ENCODE data around the gene ITFG2. TPM values are rescaled to one million over a fixed set of nuclear protein-coding genes. Genes with fewer than 3 reads are reported as not detected.

Gene ITFG2
- total RNA-seq, 1 experiment from 2014 or later = 23.9 TPM

DNA sequence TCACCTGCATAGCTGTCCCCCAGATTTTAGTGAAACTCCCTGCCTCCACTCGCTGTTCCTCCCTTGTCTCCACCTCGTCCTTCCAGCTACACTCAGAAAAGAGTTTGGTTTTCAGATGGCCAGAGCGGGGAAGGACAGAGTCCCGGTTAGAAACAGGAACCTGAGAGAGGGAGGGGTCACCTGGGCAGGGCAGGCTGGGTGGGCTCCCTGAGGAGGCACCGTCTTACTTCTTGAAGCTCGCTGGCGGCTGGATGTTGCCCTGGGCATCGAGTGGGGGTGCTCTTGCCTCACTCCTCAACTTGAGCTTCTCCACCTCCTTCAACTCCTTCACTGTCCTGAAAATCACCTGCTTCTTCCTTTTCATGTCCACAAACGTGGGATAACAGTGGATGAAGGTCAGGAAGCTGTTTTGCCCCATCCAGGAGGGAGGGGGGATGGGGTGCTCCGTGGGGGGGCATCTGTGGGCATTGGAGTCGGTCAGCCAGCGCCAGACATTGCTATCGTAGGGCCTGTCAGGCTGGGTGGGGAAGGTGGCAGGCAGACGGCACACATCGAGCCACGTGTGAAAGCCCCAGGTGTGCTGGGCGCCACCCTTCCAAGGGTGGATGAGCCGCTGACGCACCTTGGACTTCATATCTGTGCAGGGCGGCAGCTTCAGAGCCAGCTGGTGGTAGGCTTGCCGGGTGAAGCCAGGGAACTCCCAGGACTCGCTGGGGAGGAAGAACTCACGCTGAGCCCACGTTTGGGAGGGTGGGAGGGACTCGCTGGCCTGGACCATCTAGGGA lies 42.4 kb downstream of the ITFG2 start:
- Mint-ChIP-seq H3K36me3 (peaks cover 15% of the 10 kb centered on the region), H3K9me3 (no peaks in the 10 kb centered on the region), H3K27me3 (ENCODE audit: low read depth) (no peaks in the 10 kb centered on the region; the same call in 1 of the 2 replicates), H3K27ac (no peak overlapping the region), H3K4me1 (peaks cover 3% of the 10 kb centered on the region; the same call in 1 of the 2 replicates), H3K4me3 (no peak overlapping the region)
- TF ChIP-seq CBFB (CRISPR knock-in tag; IDR thresholded peaks at IDR 0.05; ENCODE audit: low read depth) (no peak), GRHL2 (CRISPR knock-in tag; IDR thresholded peaks at IDR 0.05; ENCODE audit: insufficient replicate concordance, severe bottlenecking) (no peak), SP1 (CRISPR knock-in tag; conservative IDR thresholded peaks at IDR 0.05) (no peak), ZNF232 (CRISPR knock-in tag; IDR thresholded peaks at IDR 0.05) (no peak), ELF4 (CRISPR knock-in tag; IDR thresholded peaks at IDR 0.05; ENCODE audit: low read depth) (no peak), TCF7 (CRISPR knock-in tag; IDR thresholded peaks at IDR 0.05; ENCODE audit: low read depth) (no peak), ZNF396 (CRISPR knock-in tag; IDR thresholded peaks at IDR 0.05; ENCODE audit: borderline replicate concordance) (no peak), ETV6 (CRISPR knock-in tag; IDR thresholded peaks at IDR 0.05) (no peak), SMAD3 (CRISPR knock-in tag; IDR thresholded peaks at IDR 0.05; ENCODE audit: borderline replicate concordance) (no peak), ZNF317 (CRISPR knock-in tag; IDR thresholded peaks at IDR 0.05; ENCODE audit: borderline replicate concordance, low read depth) (no peak), NR3C1 (CRISPR knock-in tag; conservative IDR thresholded peaks at IDR 0.05; ENCODE audit: low read depth) (no peak)
- TF ChIP-seq, protein P1, sequence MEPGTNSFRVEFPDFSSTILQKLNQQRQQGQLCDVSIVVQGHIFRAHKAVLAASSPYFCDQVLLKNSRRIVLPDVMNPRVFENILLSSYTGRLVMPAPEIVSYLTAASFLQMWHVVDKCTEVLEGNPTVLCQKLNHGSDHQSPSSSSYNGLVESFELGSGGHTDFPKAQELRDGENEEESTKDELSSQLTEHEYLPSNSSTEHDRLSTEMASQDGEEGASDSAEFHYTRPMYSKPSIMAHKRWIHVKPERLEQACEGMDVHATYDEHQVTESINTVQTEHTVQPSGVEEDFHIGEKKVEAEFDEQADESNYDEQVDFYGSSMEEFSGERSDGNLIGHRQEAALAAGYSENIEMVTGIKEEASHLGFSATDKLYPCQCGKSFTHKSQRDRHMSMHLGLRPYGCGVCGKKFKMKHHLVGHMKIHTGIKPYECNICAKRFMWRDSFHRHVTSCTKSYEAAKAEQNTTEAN (CRISPR knock-in tag; IDR thresholded peaks at IDR 0.05) = no peak
- TF ChIP-seq, protein P2, sequence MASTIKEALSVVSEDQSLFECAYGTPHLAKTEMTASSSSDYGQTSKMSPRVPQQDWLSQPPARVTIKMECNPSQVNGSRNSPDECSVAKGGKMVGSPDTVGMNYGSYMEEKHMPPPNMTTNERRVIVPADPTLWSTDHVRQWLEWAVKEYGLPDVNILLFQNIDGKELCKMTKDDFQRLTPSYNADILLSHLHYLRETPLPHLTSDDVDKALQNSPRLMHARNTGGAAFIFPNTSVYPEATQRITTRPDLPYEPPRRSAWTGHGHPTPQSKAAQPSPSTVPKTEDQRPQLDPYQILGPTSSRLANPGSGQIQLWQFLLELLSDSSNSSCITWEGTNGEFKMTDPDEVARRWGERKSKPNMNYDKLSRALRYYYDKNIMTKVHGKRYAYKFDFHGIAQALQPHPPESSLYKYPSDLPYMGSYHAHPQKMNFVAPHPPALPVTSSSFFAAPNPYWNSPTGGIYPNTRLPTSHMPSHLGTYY (CRISPR knock-in tag; IDR thresholded peaks at IDR 0.05) = no peak
- TF ChIP-seq, protein P3, sequence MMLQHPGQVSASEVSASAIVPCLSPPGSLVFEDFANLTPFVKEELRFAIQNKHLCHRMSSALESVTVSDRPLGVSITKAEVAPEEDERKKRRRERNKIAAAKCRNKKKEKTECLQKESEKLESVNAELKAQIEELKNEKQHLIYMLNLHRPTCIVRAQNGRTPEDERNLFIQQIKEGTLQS (CRISPR knock-in tag; conservative IDR thresholded peaks at IDR 0.05) = no peak
- TF ChIP-seq, protein P4, sequence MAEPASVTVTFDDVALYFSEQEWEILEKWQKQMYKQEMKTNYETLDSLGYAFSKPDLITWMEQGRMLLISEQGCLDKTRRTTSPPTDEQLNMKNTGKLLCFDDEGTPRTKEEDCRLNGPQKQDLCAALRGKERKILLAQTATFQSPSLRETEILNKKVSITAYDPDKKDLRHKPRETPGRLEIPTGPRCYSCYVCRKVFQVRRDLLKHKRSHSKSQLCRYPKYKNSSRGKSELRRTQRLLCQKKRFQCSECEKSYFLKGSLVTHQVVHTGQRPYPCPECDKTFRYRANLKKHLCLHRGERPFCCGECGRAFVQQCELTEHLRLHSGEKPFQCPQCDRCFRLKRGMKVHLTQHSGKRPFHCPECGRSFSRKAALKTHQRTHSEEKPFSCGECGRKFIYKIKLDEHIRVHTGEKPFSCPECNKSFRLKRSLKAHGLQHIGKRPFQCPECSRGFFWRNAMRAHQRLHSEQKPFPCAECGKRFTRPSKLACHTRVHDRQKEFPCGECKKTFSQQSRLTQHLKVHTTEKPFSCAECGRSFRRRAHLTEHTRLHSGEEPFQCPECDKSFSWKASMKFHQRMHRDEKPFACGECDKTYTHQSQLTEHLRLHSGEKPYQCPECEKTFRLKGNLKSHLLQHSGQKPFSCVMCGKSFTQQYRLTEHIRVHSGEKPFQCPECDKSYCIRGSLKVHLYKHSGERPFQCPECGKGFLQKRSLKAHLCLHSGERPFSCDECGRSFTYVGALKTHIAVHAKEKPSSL (CRISPR knock-in tag; conservative IDR thresholded peaks at IDR 0.05) = no peak
- TF ChIP-seq, protein P5, sequence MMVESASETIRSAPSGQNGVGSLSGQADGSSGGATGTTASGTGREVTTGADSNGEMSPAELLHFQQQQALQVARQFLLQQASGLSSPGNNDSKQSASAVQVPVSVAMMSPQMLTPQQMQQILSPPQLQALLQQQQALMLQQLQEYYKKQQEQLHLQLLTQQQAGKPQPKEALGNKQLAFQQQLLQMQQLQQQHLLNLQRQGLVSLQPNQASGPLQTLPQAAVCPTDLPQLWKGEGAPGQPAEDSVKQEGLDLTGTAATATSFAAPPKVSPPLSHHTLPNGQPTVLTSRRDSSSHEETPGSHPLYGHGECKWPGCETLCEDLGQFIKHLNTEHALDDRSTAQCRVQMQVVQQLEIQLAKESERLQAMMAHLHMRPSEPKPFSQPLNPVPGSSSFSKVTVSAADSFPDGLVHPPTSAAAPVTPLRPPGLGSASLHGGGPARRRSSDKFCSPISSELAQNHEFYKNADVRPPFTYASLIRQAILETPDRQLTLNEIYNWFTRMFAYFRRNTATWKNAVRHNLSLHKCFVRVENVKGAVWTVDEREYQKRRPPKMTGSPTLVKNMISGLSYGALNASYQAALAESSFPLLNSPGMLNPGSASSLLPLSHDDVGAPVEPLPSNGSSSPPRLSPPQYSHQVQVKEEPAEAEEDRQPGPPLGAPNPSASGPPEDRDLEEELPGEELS (CRISPR knock-in tag; IDR thresholded peaks at IDR 0.05) = no peak
- TF ChIP-seq, protein P6, sequence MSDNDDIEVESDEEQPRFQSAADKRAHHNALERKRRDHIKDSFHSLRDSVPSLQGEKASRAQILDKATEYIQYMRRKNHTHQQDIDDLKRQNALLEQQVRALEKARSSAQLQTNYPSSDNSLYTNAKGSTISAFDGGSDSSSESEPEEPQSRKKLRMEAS (CRISPR knock-in tag; IDR thresholded peaks at IDR 0.05) = no peak
- TF ChIP-seq, protein P7, sequence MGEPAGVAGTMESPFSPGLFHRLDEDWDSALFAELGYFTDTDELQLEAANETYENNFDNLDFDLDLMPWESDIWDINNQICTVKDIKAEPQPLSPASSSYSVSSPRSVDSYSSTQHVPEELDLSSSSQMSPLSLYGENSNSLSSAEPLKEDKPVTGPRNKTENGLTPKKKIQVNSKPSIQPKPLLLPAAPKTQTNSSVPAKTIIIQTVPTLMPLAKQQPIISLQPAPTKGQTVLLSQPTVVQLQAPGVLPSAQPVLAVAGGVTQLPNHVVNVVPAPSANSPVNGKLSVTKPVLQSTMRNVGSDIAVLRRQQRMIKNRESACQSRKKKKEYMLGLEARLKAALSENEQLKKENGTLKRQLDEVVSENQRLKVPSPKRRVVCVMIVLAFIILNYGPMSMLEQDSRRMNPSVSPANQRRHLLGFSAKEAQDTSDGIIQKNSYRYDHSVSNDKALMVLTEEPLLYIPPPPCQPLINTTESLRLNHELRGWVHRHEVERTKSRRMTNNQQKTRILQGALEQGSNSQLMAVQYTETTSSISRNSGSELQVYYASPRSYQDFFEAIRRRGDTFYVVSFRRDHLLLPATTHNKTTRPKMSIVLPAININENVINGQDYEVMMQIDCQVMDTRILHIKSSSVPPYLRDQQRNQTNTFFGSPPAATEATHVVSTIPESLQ (CRISPR knock-in tag; IDR thresholded peaks at IDR 0.05) = no peak
- ChIA-PET CTCF (interaction anchor here (0.7 to 3.4 kb wide), 18 partner anchors 9 to 221 kb away, joined by 3 to 50 read pairs (median 7); partner anchors contain the start of genes FOXM1, ITFG2 and RHNO1), POLR2A (no interaction called here)
- ATAC-seq (no peak), DNase-seq (ENCODE audit: low spot score) (no peak)

All from WTC11 (cell line).